A673 (cell line): Measurements from ENCODE around the gene AGAP1.

Experiments used
- EZH2 ChIP-seq: fragments of 200-600 bp; sonication (generic); IDR thresholded peaks from 2 replicates; pipeline ENCODE4 v1.6.1; 2017; ENCODE audit warnings: borderline replicate concordance, low read depth, mild to moderate bottlenecking, mixed read lengths, antibody characterized with exemption, low read length; ENCODE audit not compliant: poor library complexity, severe bottlenecking
- TF ChIP-seq, protein P1 (sequence below): fragments of 300-800, 200-600 bp; sonication (generic); conservative IDR thresholded peaks from 2 replicates; pipeline ENCODE4 v1.5.1; 2017; ENCODE audit warnings: low read depth, mild to moderate bottlenecking, antibody characterized with exemption, low read length, moderate library complexity, mixed read lengths

DNA sequence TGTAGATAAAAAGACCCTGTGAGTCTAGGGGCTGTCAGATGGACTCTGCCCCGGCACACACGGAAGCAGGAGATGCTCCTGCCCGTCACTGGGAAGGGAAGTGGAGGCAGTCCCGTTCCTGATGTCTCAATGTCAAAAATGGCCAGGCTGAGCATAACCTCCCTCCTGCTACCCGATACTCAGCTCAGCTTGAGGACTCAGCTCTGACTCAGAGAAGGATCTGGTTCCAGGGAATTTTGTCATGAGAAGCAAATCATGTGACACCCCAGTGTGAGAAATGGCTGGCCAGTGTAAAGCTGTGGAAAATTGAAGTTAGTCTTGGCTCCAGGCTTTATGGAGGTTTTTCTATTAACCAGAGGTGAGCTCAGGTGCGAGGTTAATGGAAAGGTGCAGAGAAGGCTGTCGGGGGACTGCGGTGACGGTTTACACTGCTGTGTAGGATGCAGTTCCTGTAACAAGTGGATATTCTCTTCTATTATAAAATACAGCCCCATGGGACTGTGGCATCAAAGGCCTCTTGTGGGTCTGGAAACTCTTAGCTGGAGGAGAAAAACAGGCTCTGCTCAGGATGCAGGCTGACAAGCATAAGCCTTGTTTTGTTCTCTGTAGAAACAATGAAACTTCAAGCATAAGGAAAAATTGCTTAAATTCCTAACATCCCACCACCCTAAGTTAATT, 24.7 kb upstream of the AGAP1 start:
- TF ChIP-seq, protein P1, sequence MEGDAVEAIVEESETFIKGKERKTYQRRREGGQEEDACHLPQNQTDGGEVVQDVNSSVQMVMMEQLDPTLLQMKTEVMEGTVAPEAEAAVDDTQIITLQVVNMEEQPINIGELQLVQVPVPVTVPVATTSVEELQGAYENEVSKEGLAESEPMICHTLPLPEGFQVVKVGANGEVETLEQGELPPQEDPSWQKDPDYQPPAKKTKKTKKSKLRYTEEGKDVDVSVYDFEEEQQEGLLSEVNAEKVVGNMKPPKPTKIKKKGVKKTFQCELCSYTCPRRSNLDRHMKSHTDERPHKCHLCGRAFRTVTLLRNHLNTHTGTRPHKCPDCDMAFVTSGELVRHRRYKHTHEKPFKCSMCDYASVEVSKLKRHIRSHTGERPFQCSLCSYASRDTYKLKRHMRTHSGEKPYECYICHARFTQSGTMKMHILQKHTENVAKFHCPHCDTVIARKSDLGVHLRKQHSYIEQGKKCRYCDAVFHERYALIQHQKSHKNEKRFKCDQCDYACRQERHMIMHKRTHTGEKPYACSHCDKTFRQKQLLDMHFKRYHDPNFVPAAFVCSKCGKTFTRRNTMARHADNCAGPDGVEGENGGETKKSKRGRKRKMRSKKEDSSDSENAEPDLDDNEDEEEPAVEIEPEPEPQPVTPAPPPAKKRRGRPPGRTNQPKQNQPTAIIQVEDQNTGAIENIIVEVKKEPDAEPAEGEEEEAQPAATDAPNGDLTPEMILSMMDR, result no peak
- TF ChIP-seq EZH2, result no peak
